Measurements from ENCODE around the gene AMPD1. TPM values are rescaled to one million over a fixed set of nuclear protein-coding genes. Genes with fewer than 3 reads are reported as not detected.

Gene AMPD1
- total RNA-seq, 2 experiments from 2014 or later, result not detected

DNA sequence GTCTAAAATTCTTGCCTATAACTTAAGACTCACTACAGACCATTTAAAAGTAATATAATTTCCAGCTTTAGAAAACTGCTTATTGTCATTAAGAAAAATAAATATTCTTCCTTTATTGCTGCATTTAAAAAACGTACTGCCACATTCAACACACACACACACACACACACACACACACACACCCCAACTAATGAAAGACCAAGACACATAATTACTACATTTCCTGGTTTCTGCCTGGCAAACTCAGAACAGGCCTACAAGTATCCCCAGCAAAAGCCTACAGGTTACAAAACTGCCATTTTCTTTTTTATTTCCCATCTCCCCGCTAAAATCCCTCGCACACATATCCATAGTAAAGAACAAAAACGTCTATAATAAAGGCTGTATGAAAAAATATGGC lies 27.0 kb downstream of the AMPD1 start:
- H3K4me3 ChIP-seq (ENCODE audit: low read length), result no peak overlapping the region
- intact Hi-C loops (cut with DNase I, micrococcal nuclease), result no loop called here
- Mint-ChIP-seq H3K4me1 (ENCODE audit: low read depth) (peaks cover 12% of the 10 kb centered on the region), H3K4me3 (peak overlapping the region; percentile 99), H3K27me3 (peaks cover 19% of the 10 kb centered on the region), H3K36me3 (ENCODE audit: low read depth) (peaks cover 4% of the 10 kb centered on the region), H3K27ac (no peak overlapping the region), H3K9me3 (no peaks in the 10 kb centered on the region)
- H3K27me3 ChIP-seq (ENCODE audit: control insufficient read depth in 1 of 2, insufficient read depth in 2 of 2, low read length in 2 of 2), result peaks cover 0 to 5% of the 10 kb centered on the region in 2 experiments
- no peaks in the 10 kb centered on the region for H3K36me3 ChIP-seq (ENCODE audit: insufficient read depth, low read length)
- ATAC-seq (ENCODE audit: poor library complexity) (no peak), DNase-seq (no peak)
- POLR2A ChIA-PET, result interaction anchor here (0.7 to 0.8 kb wide), 3 partner anchors 112 to 158 kb away, joined by 3 to 4 read pairs (median 3); partner anchors contain the start of gene SIKE1
- no peak overlapping the region for H3K27ac ChIP-seq (ENCODE audit: low read depth in 1 of 2, low read length in 2 of 2)
- H3K9me3 ChIP-seq (ENCODE audit: control insufficient read depth in 1 of 2, insufficient read depth in 1 of 2, low read length in 2 of 2), result no peaks in the 10 kb centered on the region
- TF ChIP-seq, protein P1, sequence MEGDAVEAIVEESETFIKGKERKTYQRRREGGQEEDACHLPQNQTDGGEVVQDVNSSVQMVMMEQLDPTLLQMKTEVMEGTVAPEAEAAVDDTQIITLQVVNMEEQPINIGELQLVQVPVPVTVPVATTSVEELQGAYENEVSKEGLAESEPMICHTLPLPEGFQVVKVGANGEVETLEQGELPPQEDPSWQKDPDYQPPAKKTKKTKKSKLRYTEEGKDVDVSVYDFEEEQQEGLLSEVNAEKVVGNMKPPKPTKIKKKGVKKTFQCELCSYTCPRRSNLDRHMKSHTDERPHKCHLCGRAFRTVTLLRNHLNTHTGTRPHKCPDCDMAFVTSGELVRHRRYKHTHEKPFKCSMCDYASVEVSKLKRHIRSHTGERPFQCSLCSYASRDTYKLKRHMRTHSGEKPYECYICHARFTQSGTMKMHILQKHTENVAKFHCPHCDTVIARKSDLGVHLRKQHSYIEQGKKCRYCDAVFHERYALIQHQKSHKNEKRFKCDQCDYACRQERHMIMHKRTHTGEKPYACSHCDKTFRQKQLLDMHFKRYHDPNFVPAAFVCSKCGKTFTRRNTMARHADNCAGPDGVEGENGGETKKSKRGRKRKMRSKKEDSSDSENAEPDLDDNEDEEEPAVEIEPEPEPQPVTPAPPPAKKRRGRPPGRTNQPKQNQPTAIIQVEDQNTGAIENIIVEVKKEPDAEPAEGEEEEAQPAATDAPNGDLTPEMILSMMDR (IDR thresholded peaks at IDR 0.05), result no peak
- CTCF ChIA-PET, result interaction anchor here (0.7 to 0.8 kb wide), 2 partner anchors 46 to 322 kb away, joined by 3 to 4 read pairs; no protein-coding TSS in a partner anchor
- H3K4me1 ChIP-seq (ENCODE audit: insufficient read depth, low read length), result peaks cover 14% of the 10 kb centered on the region

DNA sequence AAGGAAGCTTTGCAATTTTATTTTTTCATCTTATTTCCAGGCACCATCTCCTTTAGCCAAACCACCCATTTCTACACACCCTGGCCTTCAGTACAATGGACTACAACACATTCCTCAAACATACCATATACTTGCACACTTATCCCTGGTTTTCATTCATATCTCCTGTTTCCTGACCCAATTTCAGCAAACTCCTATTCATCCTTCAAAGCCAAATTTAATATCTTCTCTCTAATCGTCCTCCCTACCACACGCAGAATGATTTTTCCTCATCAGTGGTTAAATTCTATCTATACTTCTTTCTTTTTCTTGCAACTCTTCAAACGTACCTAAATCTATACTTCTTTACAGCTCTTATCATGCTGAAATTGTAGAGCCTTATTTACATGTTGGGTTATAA lies 28.4 kb downstream of the AMPD1 start:
- no peaks in the 10 kb centered on the region for H3K9me3 ChIP-seq (ENCODE audit: control insufficient read depth in 1 of 2, insufficient read depth in 1 of 2, low read length in 2 of 2)
- Mint-ChIP-seq H3K27me3 (peaks cover 19% of the 10 kb centered on the region), H3K9me3 (no peaks in the 10 kb centered on the region), H3K36me3 (ENCODE audit: low read depth) (peaks cover 4% of the 10 kb centered on the region), H3K4me1 (ENCODE audit: low read depth) (peaks cover 12% of the 10 kb centered on the region), H3K4me3 (no peak overlapping the region), H3K27ac (no peak overlapping the region)
- H3K27ac ChIP-seq (ENCODE audit: low read depth in 1 of 2, low read length in 2 of 2), result no peak overlapping the region
- H3K4me3 ChIP-seq (ENCODE audit: low read length), result no peak overlapping the region
- ChIA-PET CTCF (no interaction called here), POLR2A (no interaction called here)
- TF ChIP-seq, protein P1 (IDR thresholded peaks at IDR 0.05), result no peak
- no peak for ATAC-seq (ENCODE audit: poor library complexity)
- DNase-seq, result no peak
- peaks cover 0 to 5% of the 10 kb centered on the region in 2 experiments for H3K27me3 ChIP-seq (ENCODE audit: control insufficient read depth in 1 of 2, insufficient read depth in 2 of 2, low read length in 2 of 2)
- intact Hi-C loops (cut with DNase I, micrococcal nuclease), result loop anchor here in 1 of 2 experiments (2.0 kb wide), 1 partner anchor 82 kb away; no protein-coding TSS in a partner anchor
- H3K36me3 ChIP-seq (ENCODE audit: insufficient read depth, low read length), result no peaks in the 10 kb centered on the region
- peaks cover 14% of the 10 kb centered on the region for H3K4me1 ChIP-seq (ENCODE audit: insufficient read depth, low read length)

DNA sequence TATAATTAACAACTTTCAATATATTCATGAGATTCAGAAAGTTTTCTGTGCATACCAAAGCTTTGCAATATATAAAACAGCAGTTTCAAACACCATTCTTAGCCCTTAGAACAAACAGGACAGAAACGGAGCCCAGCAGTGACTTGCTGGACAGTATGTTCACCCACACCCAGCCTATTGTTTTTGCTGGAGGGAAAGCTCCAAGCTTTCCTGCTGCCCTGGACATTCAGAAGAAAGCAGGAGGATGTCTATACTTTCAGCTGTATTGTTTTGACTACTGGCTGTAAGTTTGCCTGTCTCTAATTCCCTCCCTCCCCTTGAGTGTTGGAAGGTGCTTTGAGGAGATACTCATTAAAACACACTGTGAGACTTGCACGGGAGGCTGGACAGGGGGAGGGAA lies 35.1 kb downstream of the AMPD1 start:
- Mint-ChIP-seq H3K9me3 (no peaks in the 10 kb centered on the region), H3K27me3 (peaks cover 17% of the 10 kb centered on the region), H3K36me3 (ENCODE audit: low read depth) (no peaks in the 10 kb centered on the region), H3K4me3 (no peak overlapping the region), H3K4me1 (ENCODE audit: low read depth) (no peaks in the 10 kb centered on the region), H3K27ac (no peak overlapping the region)
- ChIA-PET POLR2A (interaction anchor here (1.4 kb wide), 1 partner anchor 9 kb away, joined by 3 read pairs; the partner anchor contains the start of gene DENND2C), CTCF (no interaction called here)
- Histone ChIP-seq H3K36me3 (ENCODE audit: insufficient read depth, low read length) (no peaks in the 10 kb centered on the region), H3K4me1 (ENCODE audit: insufficient read depth, low read length) (no peaks in the 10 kb centered on the region), H3K27ac (ENCODE audit: low read depth in 1 of 2, low read length in 2 of 2) (no peak overlapping the region), H3K9me3 (ENCODE audit: control insufficient read depth in 1 of 2, insufficient read depth in 1 of 2, low read length in 2 of 2) (no peaks in the 10 kb centered on the region), H3K27me3 (ENCODE audit: control insufficient read depth in 1 of 2, insufficient read depth in 2 of 2, low read length in 2 of 2) (peaks cover 0 to 7% of the 10 kb centered on the region in 2 experiments), H3K4me3 (ENCODE audit: low read length) (no peak overlapping the region)
- TF ChIP-seq, protein P1 (IDR thresholded peaks at IDR 0.05), result no peak
- ATAC-seq (ENCODE audit: poor library complexity) (no peak), DNase-seq (no peak)
- intact Hi-C loops (cut with DNase I, micrococcal nuclease), result no loop called here
